GM21723 (cell line): ENCODE data around the gene LECT2.

ENCODE experiments used
- ATAC-seq: cut with Tn5 transposase; IDR thresholded peaks from one replicate; pipeline ENCODE4 v1.9.1; 2021; ENCODE audit warnings: mild to moderate bottlenecking, moderate library complexity; ENCODE audit not compliant: unreplicated experiment

Gene LECT2

GRCh38 chr5:135941711-135942110 lies 13.1 kb downstream of the LECT2 start:
- ATAC-seq, result no peak

- ATAC-seq, result no peak
Measured at GRCh38 chr5:135937245-135937911, 17.4 kb downstream of the LECT2 start.

- no peak for ATAC-seq
Measured at GRCh38 chr5:135934939-135935338, 19.8 kb downstream of the LECT2 start.

GRCh38 chr5:135930949-135931295 lies 23.9 kb downstream of the LECT2 start:
- no peak for ATAC-seq

- ATAC-seq, result no peak
Measured at GRCh38 chr5:135930029-135930948, 24.5 kb downstream of the LECT2 start.

GRCh38 chr5:135921388-135921787 lies 33.4 kb downstream of the LECT2 start:
- ATAC-seq, result no peak

- ATAC-seq, result no peak
Measured at GRCh38 chr5:135920199-135920598, 34.6 kb downstream of the LECT2 start.

GRCh38 chr5:135916638-135917263 lies 38.0 kb downstream of the LECT2 start:
- no peak for ATAC-seq

GRCh38 chr5:135915466-135916001 lies 39.2 kb downstream of the LECT2 start:
- ATAC-seq, result no peak

- ATAC-seq, result no peak
Measured at GRCh38 chr5:135913713-135914626, 40.8 kb downstream of the LECT2 start.

- ATAC-seq, result no peak
Measured at GRCh38 chr5:135905144-135905543, 49.6 kb downstream of the LECT2 start.

- ATAC-seq, result no peak
Measured at GRCh38 chr5:135901633-135902032, 53.1 kb downstream of the LECT2 start.

- ATAC-seq, result no peak
Measured at GRCh38 chr5:135900276-135900675, 54.5 kb downstream of the LECT2 start.

- ATAC-seq, result no peak
Measured at GRCh38 chr5:135898651-135899050, 56.1 kb downstream of the LECT2 start.
